Measurements from ENCODE around the gene BEX4.
"Not testable (repeated sequence)": the region's sequence is repeated elsewhere in the genome, so short reads cannot be mapped to it uniquely, and the experiment has no call there.

The BEX4 gene

DNA sequence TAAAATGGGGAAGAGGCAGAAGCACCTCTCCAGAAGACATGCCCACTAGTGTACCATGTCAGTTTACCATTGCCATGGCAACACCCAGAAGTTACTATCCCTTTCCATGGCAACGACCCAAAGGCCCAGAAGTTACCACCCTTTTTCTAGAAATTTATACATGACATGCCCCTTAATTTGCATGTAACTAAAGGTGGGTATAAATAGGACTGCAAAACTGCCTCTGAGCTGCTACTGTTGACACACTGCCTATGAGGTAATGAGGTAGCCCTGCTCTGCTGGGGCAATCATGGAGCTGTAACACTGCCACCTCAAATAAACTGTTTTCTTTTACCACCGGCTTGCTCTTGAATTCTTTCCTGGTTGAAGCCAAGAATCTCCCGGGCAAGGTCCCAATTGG lies 13.9 kb upstream of the BEX4 start:
- Histone ChIP-seq H3K9ac (ENCODE audit: low read length) (no peak overlapping the region), H3K27me3 (ENCODE audit: control insufficient read depth, insufficient read depth, low read length) (peaks cover 3% of the 10 kb centered on the region; the same call in 1 of the 2 replicates), H3K4me1 (ENCODE audit: control insufficient read depth, insufficient read depth, low read length) (peaks cover 3% of the 10 kb centered on the region; the same call in 1 of the 2 replicates), H3K36me3 (ENCODE audit: control insufficient read depth, insufficient read depth, low read length) (no peaks in the 10 kb centered on the region), H3K9me3 (ENCODE audit: control insufficient read depth, insufficient read depth, low read depth, low read length) (no peaks in the 10 kb centered on the region), H3K27ac (ENCODE audit: low read depth, low read length) (no peak overlapping the region), H3K4me3 (ENCODE audit: low read depth, low read length) (no peak overlapping the region)

- Histone ChIP-seq H3K9ac (ENCODE audit: low read length) (no peak overlapping the region), H3K27me3 (ENCODE audit: control insufficient read depth, insufficient read depth, low read length) (no peaks in the 10 kb centered on the region; the same call in 1 of the 2 replicates), H3K9me3 (ENCODE audit: control insufficient read depth, insufficient read depth, low read depth, low read length) (no peaks in the 10 kb centered on the region), H3K4me3 (ENCODE audit: low read depth, low read length) (no peak overlapping the region), H3K27ac (ENCODE audit: low read depth, low read length) (no peak overlapping the region), H3K4me1 (ENCODE audit: control insufficient read depth, insufficient read depth, low read length) (peaks cover 12% of the 10 kb centered on the region; the same call in 1 of the 2 replicates), H3K36me3 (ENCODE audit: control insufficient read depth, insufficient read depth, low read length) (no peaks in the 10 kb centered on the region)
Measured at GRCh38 chrX:103210056-103210455, 4.9 kb upstream of the BEX4 start.

DNA sequence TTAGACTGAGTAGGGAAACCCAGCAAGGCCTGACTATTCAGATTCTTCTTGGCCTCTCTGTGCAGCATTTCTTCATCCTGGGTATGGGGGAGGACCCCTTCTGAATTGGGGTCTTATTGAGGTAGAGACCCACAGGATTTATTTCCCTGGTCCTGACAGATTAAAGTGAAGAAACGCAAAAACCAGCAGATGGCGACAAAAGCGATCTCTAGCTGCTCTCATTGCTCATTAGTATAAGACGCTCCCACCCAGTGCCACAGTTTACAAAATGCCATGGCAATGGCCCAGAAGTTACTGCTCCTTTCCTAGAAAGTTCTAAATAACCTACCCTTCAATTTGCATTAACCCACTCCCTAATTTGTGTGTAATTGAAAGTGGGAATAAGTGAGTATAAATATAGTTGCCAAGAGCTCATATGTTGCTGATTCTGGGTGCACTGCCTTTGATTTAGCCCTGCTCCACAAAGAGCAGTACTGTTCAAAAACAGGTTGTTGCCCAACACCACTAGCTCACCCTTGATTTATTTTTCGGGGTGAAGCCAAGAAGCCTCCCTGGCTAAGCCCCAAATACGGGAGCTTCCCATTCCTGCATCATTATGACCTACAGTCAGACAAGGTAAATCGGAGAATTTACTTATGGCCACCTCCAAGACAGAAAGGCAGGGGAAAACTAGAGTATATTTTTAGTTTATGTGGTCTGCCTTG lies 3.7 kb upstream of the BEX4 start:
- Histone ChIP-seq H3K27me3 (ENCODE audit: control insufficient read depth, insufficient read depth, low read length) (no peaks in the 10 kb centered on the region; the same call in 1 of the 2 replicates), H3K36me3 (ENCODE audit: control insufficient read depth, insufficient read depth, low read length) (peaks cover 1% of the 10 kb centered on the region), H3K9me3 (ENCODE audit: control insufficient read depth, insufficient read depth, low read depth, low read length) (no peaks in the 10 kb centered on the region), H3K4me3 (ENCODE audit: low read depth, low read length) (no peak overlapping the region), H3K27ac (ENCODE audit: low read depth, low read length) (no peak overlapping the region), H3K9ac (ENCODE audit: low read length) (no peak overlapping the region), H3K4me1 (ENCODE audit: control insufficient read depth, insufficient read depth, low read length) (peaks cover 14% of the 10 kb centered on the region)

- Histone ChIP-seq H3K27me3 (ENCODE audit: control insufficient read depth, insufficient read depth, low read length) (no peaks in the 10 kb centered on the region), H3K27ac (ENCODE audit: low read depth, low read length) (no peak overlapping the region), H3K4me1 (ENCODE audit: control insufficient read depth, insufficient read depth, low read length) (peaks cover 19% of the 10 kb centered on the region), H3K9me3 (ENCODE audit: control insufficient read depth, insufficient read depth, low read depth, low read length) (no peaks in the 10 kb centered on the region), H3K9ac (ENCODE audit: low read length) (no peak overlapping the region), H3K4me3 (ENCODE audit: low read depth, low read length) (no peak overlapping the region), H3K36me3 (ENCODE audit: control insufficient read depth, insufficient read depth, low read length) (peaks cover 12% of the 10 kb centered on the region)
Measured at GRCh38 chrX:103212749-103213457, 2.0 kb upstream of the BEX4 start.

DNA sequence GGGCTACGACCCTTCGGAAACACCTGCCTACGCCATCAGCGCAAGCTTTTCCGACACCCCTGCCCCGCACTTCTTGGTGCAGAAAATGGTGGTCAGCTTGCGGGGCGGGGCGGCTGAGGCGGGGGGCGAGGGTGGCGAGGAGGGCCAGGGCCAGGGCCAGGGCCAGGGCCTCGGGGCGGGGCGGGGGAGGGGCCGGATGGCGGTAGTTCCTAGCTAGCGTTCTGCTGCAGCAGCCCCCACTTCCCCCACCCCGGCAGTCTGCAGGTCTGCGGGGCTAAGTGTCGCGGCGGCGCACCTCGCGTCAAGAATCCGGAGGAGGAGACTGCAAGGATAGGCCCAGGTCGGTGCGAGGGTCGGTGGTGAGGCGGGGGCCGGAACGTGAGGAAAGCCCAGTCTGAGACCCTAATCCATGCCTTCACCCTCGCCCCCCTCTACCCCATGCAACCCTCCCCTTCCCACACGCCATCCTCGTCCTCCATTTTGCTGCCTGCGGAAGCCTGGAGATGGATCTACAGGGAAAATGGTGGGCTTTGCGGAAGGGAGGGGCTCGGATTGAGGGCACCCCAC lies 600 bp downstream of the BEX4 start:
- Histone ChIP-seq H3K9ac (ENCODE audit: low read length) (peak overlapping the region; percentile 90), H3K36me3 (ENCODE audit: control insufficient read depth, insufficient read depth, low read length) (peaks cover 12% of the 10 kb centered on the region), H3K27me3 (ENCODE audit: control insufficient read depth, insufficient read depth, low read length) (peaks cover 5% of the 10 kb centered on the region; the same call in 1 of the 2 replicates), H3K27ac (ENCODE audit: low read depth, low read length) (peak overlapping the region; percentile 96), H3K9me3 (ENCODE audit: control insufficient read depth, insufficient read depth, low read depth, low read length) (no peaks in the 10 kb centered on the region), H3K4me3 (ENCODE audit: low read depth, low read length) (peak overlapping the region; percentile 83), H3K4me1 (ENCODE audit: control insufficient read depth, insufficient read depth, low read length) (peaks cover 22% of the 10 kb centered on the region)

DNA sequence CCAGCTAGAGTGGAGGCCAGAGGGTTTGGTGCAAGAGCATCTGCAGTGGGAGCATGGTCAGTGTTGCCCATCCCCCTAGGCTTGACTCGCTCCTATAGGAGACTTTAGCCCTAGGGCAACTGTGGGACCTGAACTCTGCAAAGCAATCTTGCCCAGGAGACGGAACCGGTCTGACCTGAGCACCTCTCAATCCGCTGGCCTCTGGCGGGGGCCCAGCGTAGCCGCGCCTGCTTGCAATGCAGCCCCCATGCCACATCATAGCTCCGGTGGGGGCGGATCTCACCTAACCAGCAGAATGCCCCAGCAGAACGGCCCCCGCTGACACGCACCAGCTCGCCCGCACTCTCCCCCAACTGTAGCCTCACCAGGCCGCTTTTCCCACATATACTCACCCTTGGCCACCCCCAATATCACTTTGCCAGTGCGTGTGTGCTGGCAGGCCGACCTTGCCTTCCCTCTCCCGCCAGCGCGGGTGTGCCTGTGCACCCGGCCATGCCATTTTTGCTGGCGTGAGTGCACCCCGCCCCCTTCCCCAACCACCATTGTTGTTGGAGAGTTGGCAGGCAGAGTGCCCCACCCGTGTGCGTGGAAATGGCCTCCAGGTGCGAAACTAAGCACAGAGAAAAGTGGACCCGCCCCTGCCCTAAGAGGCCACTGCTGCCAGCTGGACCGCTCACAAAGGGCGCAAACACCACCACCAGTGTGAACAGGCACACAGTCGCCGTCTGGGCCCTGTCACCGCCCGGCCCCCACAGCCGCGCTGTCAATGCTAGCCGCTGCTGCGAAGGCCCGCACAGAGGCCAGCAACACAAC lies 5.8 kb downstream of the BEX4 start:
- Histone ChIP-seq H3K4me3 (ENCODE audit: low read depth, low read length) (peak overlapping the region; percentile 45; the same call in 1 of the 2 replicates), H3K36me3 (ENCODE audit: control insufficient read depth, insufficient read depth, low read length) (peaks cover 12% of the 10 kb centered on the region), H3K27me3 (ENCODE audit: control insufficient read depth, insufficient read depth, low read length) (peaks cover 26% of the 10 kb centered on the region; the same call in 1 of the 2 replicates), H3K27ac (ENCODE audit: low read depth, low read length) (no peak overlapping the region), H3K9me3 (ENCODE audit: control insufficient read depth, insufficient read depth, low read depth, low read length) (no peaks in the 10 kb centered on the region), H3K9ac (ENCODE audit: low read length) (no peak overlapping the region), H3K4me1 (ENCODE audit: control insufficient read depth, insufficient read depth, low read length) (peaks cover 16% of the 10 kb centered on the region)

DNA sequence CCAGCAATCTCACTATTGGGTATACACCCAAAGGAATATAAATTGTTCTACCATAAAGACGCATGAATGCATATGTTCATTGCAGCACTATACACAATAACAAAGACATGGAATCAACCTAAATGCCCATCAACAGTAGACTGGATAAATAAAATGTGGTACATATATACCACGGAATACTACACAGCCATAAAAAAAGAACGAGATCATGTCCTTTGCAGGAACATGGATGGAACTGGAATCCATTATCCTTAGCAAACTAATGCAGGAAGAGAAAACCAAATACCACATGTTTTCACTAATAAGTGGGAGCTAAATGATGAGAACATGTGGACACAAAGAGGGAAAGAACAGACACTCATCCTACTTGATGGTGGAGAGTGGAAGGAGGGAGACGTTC lies 11.0 kb downstream of the BEX4 start:
- H3K9ac ChIP-seq (ENCODE audit: low read length); H3K4me3 ChIP-seq (ENCODE audit: low read depth, low read length); H3K27ac ChIP-seq (ENCODE audit: low read depth, low read length); H3K4me1 ChIP-seq (ENCODE audit: control insufficient read depth, insufficient read depth, low read length); H3K36me3 ChIP-seq (ENCODE audit: control insufficient read depth, insufficient read depth, low read length); H3K9me3 ChIP-seq (ENCODE audit: control insufficient read depth, insufficient read depth, low read depth, low read length): not testable (repeated sequence)
- H3K27me3 ChIP-seq (ENCODE audit: control insufficient read depth, insufficient read depth, low read length), result peaks cover 21% of the 10 kb centered on the region; the same call in 1 of the 2 replicates

GRCh38 chrX:103233263-103233662 lies 18.4 kb downstream of the BEX4 start:
- H3K9me3 ChIP-seq (ENCODE audit: control insufficient read depth, insufficient read depth, low read depth, low read length), result no peaks in the 10 kb centered on the region
- H3K27me3 ChIP-seq (ENCODE audit: control insufficient read depth, insufficient read depth, low read length), result peaks cover 16% of the 10 kb centered on the region; the same call in 1 of the 2 replicates
- peaks cover 4% of the 10 kb centered on the region; the same call in 1 of the 2 replicates for H3K4me1 ChIP-seq (ENCODE audit: control insufficient read depth, insufficient read depth, low read length)
- no peak overlapping the region for H3K27ac ChIP-seq (ENCODE audit: low read depth, low read length)
- H3K9ac ChIP-seq (ENCODE audit: low read length), result no peak overlapping the region
- H3K4me3 ChIP-seq (ENCODE audit: low read depth, low read length), result no peak overlapping the region
- no peaks in the 10 kb centered on the region for H3K36me3 ChIP-seq (ENCODE audit: control insufficient read depth, insufficient read depth, low read length)

DNA sequence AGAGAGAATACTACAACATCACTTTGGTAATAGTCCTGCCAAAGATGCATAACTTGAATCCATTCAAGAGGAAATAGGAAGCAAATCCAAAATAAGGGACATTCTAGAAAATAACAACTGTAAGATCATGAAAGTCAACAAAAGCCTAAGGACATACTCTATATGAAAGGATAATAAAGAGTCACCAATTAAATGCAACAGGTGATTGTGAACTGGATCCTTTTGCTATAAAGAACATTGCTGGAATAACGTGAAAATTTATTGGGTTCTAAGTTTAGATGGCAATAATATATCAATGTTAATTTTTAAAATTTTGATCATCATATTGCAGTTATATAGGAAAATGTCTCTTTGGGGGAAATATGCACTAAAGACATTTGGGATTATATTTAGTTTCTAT lies 20.0 kb downstream of the BEX4 start:
- Histone ChIP-seq H3K36me3 (ENCODE audit: control insufficient read depth, insufficient read depth, low read length) (no peaks in the 10 kb centered on the region), H3K9me3 (ENCODE audit: control insufficient read depth, insufficient read depth, low read depth, low read length) (no peaks in the 10 kb centered on the region), H3K27ac (ENCODE audit: low read depth, low read length) (no peak overlapping the region), H3K27me3 (ENCODE audit: control insufficient read depth, insufficient read depth, low read length) (peaks cover 16% of the 10 kb centered on the region; the same call in 1 of the 2 replicates), H3K4me1 (ENCODE audit: control insufficient read depth, insufficient read depth, low read length) (peaks cover 4% of the 10 kb centered on the region; the same call in 1 of the 2 replicates), H3K9ac (ENCODE audit: low read length) (no peak overlapping the region), H3K4me3 (ENCODE audit: low read depth, low read length) (no peak overlapping the region)

DNA sequence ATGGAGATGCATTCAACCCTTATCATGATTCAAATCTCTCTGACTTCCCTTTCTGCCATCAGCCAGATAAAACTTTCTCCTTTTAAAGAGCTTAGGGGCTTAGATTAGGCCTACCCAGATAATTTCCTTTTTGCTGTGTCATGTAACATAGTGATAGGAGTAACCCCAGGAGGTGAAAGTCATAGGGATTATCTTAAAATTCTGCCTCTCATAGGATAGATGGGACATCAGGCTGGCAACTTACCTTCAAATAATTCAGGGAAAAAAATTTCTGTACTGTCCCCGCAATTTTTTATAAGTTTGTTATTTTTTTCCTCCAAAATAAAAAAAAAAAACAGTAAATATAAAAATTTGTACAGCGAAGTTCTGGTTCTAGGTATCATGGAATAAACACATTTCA lies 20.7 kb downstream of the BEX4 start:
- H3K27ac ChIP-seq (ENCODE audit: low read depth, low read length), result not testable (repeated sequence)

More for the DNA sequence above, 20.7 kb downstream of the BEX4 start:
- not testable (repeated sequence) for H3K4me1 ChIP-seq (ENCODE audit: control insufficient read depth, insufficient read depth, low read length); H3K9me3 ChIP-seq (ENCODE audit: control insufficient read depth, insufficient read depth, low read depth, low read length); H3K36me3 ChIP-seq (ENCODE audit: control insufficient read depth, insufficient read depth, low read length); H3K9ac ChIP-seq (ENCODE audit: low read length); H3K4me3 ChIP-seq (ENCODE audit: low read depth, low read length)
- peaks cover 14% of the 10 kb centered on the region; the same call in 1 of the 2 replicates for H3K27me3 ChIP-seq (ENCODE audit: control insufficient read depth, insufficient read depth, low read length)

Measured in HUES6 (cell line).